Measurements from ENCODE around the gene OR6B3.

OR6B3 gene

GRCh38 chr2:240037358-240037757, 16.0 kb downstream of the OR6B3 start:
- H3K9me3 ChIP-seq (ENCODE audit: insufficient read depth, low read length) = no peaks in the 10 kb centered on the region
- no peaks in the 10 kb centered on the region for H3K36me3 ChIP-seq (ENCODE audit: low read length)
- TF ChIP-seq EZH2phosphoT487 (conservative IDR thresholded peaks at IDR 0.05; ENCODE audit: low read length) = no peak
- no peak overlapping the region for H2AFZ ChIP-seq (ENCODE audit: low read depth, low read length, severe bottlenecking)
- no peaks in the 10 kb centered on the region for H4K20me1 ChIP-seq (ENCODE audit: low read depth, low read length)
- H3K9ac ChIP-seq (ENCODE audit: low read length) = no peak overlapping the region
- H3K4me2 ChIP-seq (ENCODE audit: low read depth, low read length, poor library complexity, severe bottlenecking) = no peak overlapping the region
- no peak overlapping the region for H3K4me3 ChIP-seq (ENCODE audit: insufficient read depth, low read length, poor library complexity, severe bottlenecking)
- no peaks in the 10 kb centered on the region for H3K79me2 ChIP-seq (ENCODE audit: insufficient read depth, low read length)
- no peaks in the 10 kb centered on the region for H3K9me2 ChIP-seq (replicated peaks; ENCODE audit: insufficient read depth, low read length)
- no peaks in the 10 kb centered on the region for H3K27me3 ChIP-seq (ENCODE audit: low read length)
- no peak overlapping the region for H3K27ac ChIP-seq (ENCODE audit: low read depth, low read length)
- H3F3A ChIP-seq (ENCODE audit: insufficient read depth) = no peaks in the 10 kb centered on the region

- Histone ChIP-seq H3K36me3 (ENCODE audit: low read length) (no peaks in the 10 kb centered on the region), H3K27ac (ENCODE audit: low read depth, low read length) (no peak overlapping the region), H3K4me2 (ENCODE audit: low read depth, low read length, poor library complexity, severe bottlenecking) (no peak overlapping the region), H4K20me1 (ENCODE audit: low read depth, low read length) (no peaks in the 10 kb centered on the region), H3F3A (ENCODE audit: insufficient read depth) (no peaks in the 10 kb centered on the region), H3K79me2 (ENCODE audit: insufficient read depth, low read length) (no peaks in the 10 kb centered on the region), H2AFZ (ENCODE audit: low read depth, low read length, severe bottlenecking) (no peak overlapping the region), H3K9me2 (replicated peaks; ENCODE audit: insufficient read depth, low read length) (no peaks in the 10 kb centered on the region), H3K9ac (ENCODE audit: low read length) (no peak overlapping the region), H3K9me3 (ENCODE audit: insufficient read depth, low read length) (no peaks in the 10 kb centered on the region), H3K4me3 (ENCODE audit: insufficient read depth, low read length, poor library complexity, severe bottlenecking) (no peak overlapping the region), H3K27me3 (ENCODE audit: low read length) (no peaks in the 10 kb centered on the region)
- TF ChIP-seq CTCF (IDR thresholded peaks at IDR 0.05; ENCODE audit: insufficient read depth, low read length, poor library complexity, severe bottlenecking) (no peak), EZH2phosphoT487 (conservative IDR thresholded peaks at IDR 0.05; ENCODE audit: low read length) (no peak)
Observed at GRCh38 chr2:240033330-240033678, 20.0 kb downstream of the OR6B3 start.

GRCh38 chr2:240032406-240033329, 20.7 kb downstream of the OR6B3 start:
- no peak overlapping the region for H3K9ac ChIP-seq (ENCODE audit: low read length)
- H4K20me1 ChIP-seq (ENCODE audit: low read depth, low read length) = no peaks in the 10 kb centered on the region
- H3F3A ChIP-seq (ENCODE audit: insufficient read depth) = no peaks in the 10 kb centered on the region
- no peaks in the 10 kb centered on the region for H3K9me2 ChIP-seq (replicated peaks; ENCODE audit: insufficient read depth, low read length)
- H3K9me3 ChIP-seq (ENCODE audit: insufficient read depth, low read length) = no peaks in the 10 kb centered on the region
- no peaks in the 10 kb centered on the region for H3K27me3 ChIP-seq (ENCODE audit: low read length)
- TF ChIP-seq CTCF (IDR thresholded peaks at IDR 0.05; ENCODE audit: insufficient read depth, low read length, poor library complexity, severe bottlenecking) (no peak), EZH2phosphoT487 (conservative IDR thresholded peaks at IDR 0.05; ENCODE audit: low read length) (no peak)
- no peaks in the 10 kb centered on the region for H3K36me3 ChIP-seq (ENCODE audit: low read length)
- no peak overlapping the region for H3K4me2 ChIP-seq (ENCODE audit: low read depth, low read length, poor library complexity, severe bottlenecking)
- H3K27ac ChIP-seq (ENCODE audit: low read depth, low read length) = no peak overlapping the region
- H3K4me3 ChIP-seq (ENCODE audit: insufficient read depth, low read length, poor library complexity, severe bottlenecking) = no peak overlapping the region
- H3K79me2 ChIP-seq (ENCODE audit: insufficient read depth, low read length) = no peaks in the 10 kb centered on the region
- no peak overlapping the region for H2AFZ ChIP-seq (ENCODE audit: low read depth, low read length, severe bottlenecking)

Measured in SU-DHL-6 (cell line).